Calu3 (cell line): Measurements from ENCODE around the gene ST6GALNAC3. TPM values are rescaled to one million over a fixed set of nuclear protein-coding genes. Genes with fewer than 3 reads are reported as not detected.

Experiments used
- BruUV-seq: library from RNA; stranded (reverse); fragments of 400-500 nt; replicated peaks from 2 replicates; lab custom pipeline; 2021; lab: Mats Ljungman, UMichigan
- CTCF ChIA-PET: fragments of 300-600 bp; sonication (Branson Sonifier 250); formaldehyde crosslinking; loops from one replicate; lab custom pipeline; 2022; ENCODE audit warnings: antibody characterized with exemption; lab: Charles Lee
- DNase-seq: peaks from one replicate; pipeline ENCODE4 v3.0.0; 2022
- H3K27ac Mint-ChIP-seq: one replicate; pipeline ENCODE4 v1.8.0; 2022; ENCODE audit warnings: mixed read lengths; ENCODE audit not compliant: unreplicated experiment
- H3K27me3 Mint-ChIP-seq: one replicate; pipeline ENCODE4 v1.8.0; 2022; ENCODE audit warnings: mixed read lengths; ENCODE audit not compliant: unreplicated experiment
- H3K36me3 Mint-ChIP-seq: one replicate; pipeline ENCODE4 v1.8.0; 2022; ENCODE audit warnings: mild to moderate bottlenecking, moderate library complexity, mixed read lengths; ENCODE audit not compliant: insufficient read depth, unreplicated experiment
- H3K4me1 Mint-ChIP-seq: one replicate; pipeline ENCODE4 v1.8.0; 2022; ENCODE audit warnings: mild to moderate bottlenecking, low read depth, mixed read lengths; ENCODE audit not compliant: unreplicated experiment
- H3K4me3 Mint-ChIP-seq: one replicate; pipeline ENCODE4 v1.8.0; 2022; ENCODE audit warnings: mild to moderate bottlenecking, low read depth, moderate library complexity, mixed read lengths; ENCODE audit not compliant: unreplicated experiment
- H3K9me3 Mint-ChIP-seq: one replicate; pipeline ENCODE4 v1.8.0; 2022; ENCODE audit warnings: low read depth, mixed read lengths; ENCODE audit not compliant: unreplicated experiment
- intact Hi-C: fragments of 100-400 bp; cut with micrococcal nuclease; formaldehyde crosslinking; loops from one replicate; pipeline ENCODE4 v1.10.0; 2022; ENCODE audit not compliant: unreplicated experiment
- total RNA-seq: library from RNA; stranded (reverse); gene quantifications from 2 replicates; pipeline ENCODE4 v1.2.3, GENCODE V29; 2022
- TF ChIP-seq, protein P1 (sequence below): fragments of 200-600 bp; IDR thresholded peaks from one replicate; pipeline ENCODE4 v1.8.0; 2022; ENCODE audit warnings: antibody characterized with exemption; ENCODE audit not compliant: unreplicated experiment

The ST6GALNAC3 gene
- total RNA-seq, 1 experiment from 2014 or later: 0.87 TPM

DNA sequence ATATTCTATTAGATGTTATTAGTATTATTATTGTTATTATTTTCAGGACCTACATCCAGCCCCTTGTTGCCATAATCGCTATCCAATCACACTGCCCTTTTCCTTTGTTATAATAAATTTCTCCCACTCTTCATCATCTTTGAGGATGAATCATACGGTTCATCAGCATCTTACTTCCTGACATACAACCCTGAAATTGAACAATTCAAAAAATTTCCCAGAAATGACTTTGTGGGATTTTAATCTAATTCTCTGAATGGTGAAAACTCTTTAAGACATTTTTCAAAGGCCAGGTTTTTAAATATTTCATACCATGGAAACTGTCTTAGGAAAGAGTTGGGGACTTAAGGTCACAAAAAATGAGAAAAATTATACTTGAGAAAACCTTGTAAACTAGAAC, 353.5 kb downstream of the ST6GALNAC3 start:
- H3K27ac Mint-ChIP-seq: no peak overlapping the region
- peaks cover 2% of the 10 kb centered on the region for H3K9me3 Mint-ChIP-seq
- no peaks in the 10 kb centered on the region for H3K4me1 Mint-ChIP-seq
- TF ChIP-seq, protein P1, sequence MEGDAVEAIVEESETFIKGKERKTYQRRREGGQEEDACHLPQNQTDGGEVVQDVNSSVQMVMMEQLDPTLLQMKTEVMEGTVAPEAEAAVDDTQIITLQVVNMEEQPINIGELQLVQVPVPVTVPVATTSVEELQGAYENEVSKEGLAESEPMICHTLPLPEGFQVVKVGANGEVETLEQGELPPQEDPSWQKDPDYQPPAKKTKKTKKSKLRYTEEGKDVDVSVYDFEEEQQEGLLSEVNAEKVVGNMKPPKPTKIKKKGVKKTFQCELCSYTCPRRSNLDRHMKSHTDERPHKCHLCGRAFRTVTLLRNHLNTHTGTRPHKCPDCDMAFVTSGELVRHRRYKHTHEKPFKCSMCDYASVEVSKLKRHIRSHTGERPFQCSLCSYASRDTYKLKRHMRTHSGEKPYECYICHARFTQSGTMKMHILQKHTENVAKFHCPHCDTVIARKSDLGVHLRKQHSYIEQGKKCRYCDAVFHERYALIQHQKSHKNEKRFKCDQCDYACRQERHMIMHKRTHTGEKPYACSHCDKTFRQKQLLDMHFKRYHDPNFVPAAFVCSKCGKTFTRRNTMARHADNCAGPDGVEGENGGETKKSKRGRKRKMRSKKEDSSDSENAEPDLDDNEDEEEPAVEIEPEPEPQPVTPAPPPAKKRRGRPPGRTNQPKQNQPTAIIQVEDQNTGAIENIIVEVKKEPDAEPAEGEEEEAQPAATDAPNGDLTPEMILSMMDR: no peak
- no peak overlapping the region for H3K4me3 Mint-ChIP-seq
- CTCF ChIA-PET: no interaction called here
- H3K36me3 Mint-ChIP-seq: no peaks in the 10 kb centered on the region
- no TSS peak for BruUV-seq
- intact Hi-C loops: no loop called here
- no peaks in the 10 kb centered on the region for H3K27me3 Mint-ChIP-seq
- no peak for DNase-seq

DNA sequence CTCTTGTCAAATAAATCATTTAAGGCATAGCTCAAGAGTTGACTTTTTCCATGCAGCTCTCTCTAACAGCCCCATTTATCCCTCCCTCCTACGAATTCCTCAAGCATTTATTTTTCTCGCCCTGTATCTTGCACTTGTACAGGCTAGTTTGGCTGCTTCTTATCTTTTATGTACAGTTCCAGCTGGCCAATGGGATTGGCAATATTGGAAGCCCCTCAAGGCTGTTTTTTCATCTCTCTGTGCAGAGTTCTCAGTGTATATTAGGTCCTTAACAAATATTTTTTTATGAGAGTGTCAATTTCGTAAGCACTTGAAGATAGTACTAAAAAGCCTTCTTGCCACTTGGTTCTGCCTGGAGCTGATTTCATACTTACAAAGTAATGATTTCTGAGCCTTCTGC, 356.0 kb downstream of the ST6GALNAC3 start:
- H3K27me3 Mint-ChIP-seq: no peaks in the 10 kb centered on the region
- H3K27ac Mint-ChIP-seq: no peak overlapping the region
- BruUV-seq: no TSS peak
- peaks cover 2% of the 10 kb centered on the region for H3K9me3 Mint-ChIP-seq
- no peak overlapping the region for H3K4me3 Mint-ChIP-seq
- no peaks in the 10 kb centered on the region for H3K4me1 Mint-ChIP-seq
- no peak for DNase-seq
- TF ChIP-seq, protein P1: no peak
- no peaks in the 10 kb centered on the region for H3K36me3 Mint-ChIP-seq
- intact Hi-C loops: no loop called here
- CTCF ChIA-PET: interaction anchor here (1.1 kb wide), 1 partner anchor 117 kb away, joined by 3 read pairs; no protein-coding TSS in a partner anchor

DNA sequence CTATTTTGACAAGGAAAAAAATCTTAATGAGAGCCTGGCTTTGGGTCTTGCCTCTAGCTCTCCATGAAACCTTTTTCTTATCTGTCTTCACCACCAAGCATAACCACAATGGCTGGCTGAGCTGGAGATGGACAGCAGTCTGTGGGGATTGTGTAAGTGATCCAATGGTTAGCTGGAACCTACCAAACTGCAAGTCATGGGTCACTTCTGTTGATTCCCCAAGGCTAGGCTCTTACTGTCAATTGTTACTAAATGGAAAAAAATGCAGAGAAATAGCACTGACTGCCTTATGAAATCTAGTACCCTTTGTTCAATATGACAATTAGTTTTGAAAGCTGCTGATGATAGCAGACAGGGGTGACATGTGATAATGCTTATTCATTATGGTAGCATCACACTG, 359.0 kb downstream of the ST6GALNAC3 start:
- CTCF ChIA-PET: no interaction called here

DNA sequence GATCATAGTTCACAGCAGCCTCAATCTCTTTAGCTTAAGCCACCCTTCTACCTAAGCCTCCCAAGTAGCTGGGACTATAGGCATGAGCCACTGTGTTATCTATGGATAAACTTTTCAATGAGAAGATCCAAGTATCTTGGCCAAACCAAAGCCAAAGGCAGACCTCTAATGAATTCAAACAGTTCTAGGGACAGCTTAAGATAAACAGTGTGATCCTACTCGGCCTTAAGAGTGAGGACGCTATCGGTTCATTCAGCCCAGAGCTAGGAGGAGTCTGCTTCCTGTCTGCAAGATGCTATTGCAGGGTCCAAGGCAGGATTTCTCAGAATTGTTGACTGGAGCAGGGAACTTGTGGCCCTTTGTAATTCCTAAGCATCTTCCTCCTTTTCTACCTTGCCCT, 368.7 kb downstream of the ST6GALNAC3 start:
- H3K9me3 Mint-ChIP-seq: no peaks in the 10 kb centered on the region

More for the DNA sequence above, 359.0 kb downstream of the ST6GALNAC3 start:
- Mint-ChIP-seq H3K9me3 (no peaks in the 10 kb centered on the region), H3K36me3 (no peaks in the 10 kb centered on the region), H3K27me3 (no peaks in the 10 kb centered on the region), H3K27ac (no peak overlapping the region), H3K4me3 (no peak overlapping the region), H3K4me1 (no peaks in the 10 kb centered on the region)
- DNase-seq: no peak
- no TSS peak for BruUV-seq
- TF ChIP-seq, protein P1: no peak
- intact Hi-C loops: no loop called here

More for the DNA sequence above, 368.7 kb downstream of the ST6GALNAC3 start:
- TF ChIP-seq, protein P1: no peak
- Mint-ChIP-seq H3K4me3 (no peak overlapping the region), H3K27me3 (no peaks in the 10 kb centered on the region), H3K36me3 (no peaks in the 10 kb centered on the region), H3K27ac (no peak overlapping the region), H3K4me1 (no peaks in the 10 kb centered on the region)
- BruUV-seq: no TSS peak
- DNase-seq: no peak
- CTCF ChIA-PET: no interaction called here
- intact Hi-C loops: no loop called here
